Mucosa of descending colon (tissue), 3 donors: ENCODE measurements around the gene AQR. TPM values are rescaled to one million over a fixed set of nuclear protein-coding genes. Genes with fewer than 3 reads are reported as not detected.

Experiments used
- ATAC-seq: fragments of 200-7000 bp; cut with Tn5 transposase; one replicate; pipeline ENCODE4 v1.9.1; 2020; ENCODE audit warnings: mild to moderate bottlenecking, moderate library complexity
- DNase-seq, 3 donors: peaks; one replicate each; pipeline ENCODE4 v3.0.0-alpha.2; 2020
- H3K36me3 ChIP-seq: fragments of 200-600 bp; one replicate; pipeline ENCODE4 v1.8.0; 2021; ENCODE audit warnings: low read depth, mild to moderate bottlenecking
- H3K4me1 ChIP-seq: fragments of 200-600 bp; one replicate; pipeline ENCODE4 v1.8.0; 2021; ENCODE audit warnings: low read depth, mild to moderate bottlenecking
- H3K4me3 ChIP-seq: fragments of 200-600 bp; one replicate; pipeline ENCODE4 v1.8.0; 2021; ENCODE audit warnings: mild to moderate bottlenecking
- H3K9me3 ChIP-seq: fragments of 200-600 bp; one replicate; pipeline ENCODE4 v1.8.0; 2021; ENCODE audit warnings: mild to moderate bottlenecking
- intact Hi-C, 2 donors: fragments of 100-400 bp; cut with DNase I in 1 of 2; cut with micrococcal nuclease in 1 of 2; formaldehyde crosslinking; loops; one replicate each; pipeline versions ENCODE4 v1.11.0 to v1.11.1; 2022; cut with DNase I, micrococcal nuclease
- total RNA-seq, 3 donors: library from RNA; stranded (reverse); fragmentation: NEBNext Ultra II Directional in 2 of 3; extraction: Animal tissue kit (Norgen Biotek cat#: 25700) in 2 of 3; gene quantifications; one replicate each; pipeline versions ENCODE4 v1.2.1 to v1.2.4, GENCODE V29; 2021 to 2023
- TF ChIP-seq, protein P1 (sequence below): fragments of 200-600 bp; IDR thresholded peaks from one replicate; pipeline ENCODE4 v1.8.0; 2022; ENCODE audit warnings: antibody characterized with exemption, mild to moderate bottlenecking
- donor health status: DM: no; HTN: no; CAD: no; lungs with moderate emphysema.
- donor health status: DM: no; HTN: no; CAD: no.
- donor health status: DM: no; HTN: yes; CAD: no.

The AQR gene
- total RNA-seq, 3 donors from 2014 or later = 25.1 to 26.6 (median 26.4) TPM

DNA sequence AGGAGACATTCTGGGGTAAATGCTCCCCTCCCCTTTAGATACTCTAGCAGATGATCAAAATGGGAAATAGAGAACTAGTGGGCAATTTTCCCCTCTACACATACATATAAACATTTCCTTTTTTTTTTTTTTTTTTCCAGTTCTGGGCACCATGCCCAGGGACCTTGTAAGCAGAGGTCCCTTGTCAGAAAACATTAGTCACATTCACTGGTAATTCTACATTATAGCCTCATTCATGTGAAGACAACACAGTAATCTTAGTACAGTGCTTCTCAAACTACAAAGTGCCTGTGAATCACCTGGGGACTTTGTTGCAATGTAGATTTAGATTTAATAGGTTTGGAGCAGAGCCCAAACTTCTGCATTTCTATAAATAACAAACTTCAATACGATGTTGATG is 114.1 kb downstream of the AQR start:
- no peak overlapping the region for H3K4me3 ChIP-seq
- no peaks in the 10 kb centered on the region for H3K9me3 ChIP-seq
- TF ChIP-seq, protein P1, sequence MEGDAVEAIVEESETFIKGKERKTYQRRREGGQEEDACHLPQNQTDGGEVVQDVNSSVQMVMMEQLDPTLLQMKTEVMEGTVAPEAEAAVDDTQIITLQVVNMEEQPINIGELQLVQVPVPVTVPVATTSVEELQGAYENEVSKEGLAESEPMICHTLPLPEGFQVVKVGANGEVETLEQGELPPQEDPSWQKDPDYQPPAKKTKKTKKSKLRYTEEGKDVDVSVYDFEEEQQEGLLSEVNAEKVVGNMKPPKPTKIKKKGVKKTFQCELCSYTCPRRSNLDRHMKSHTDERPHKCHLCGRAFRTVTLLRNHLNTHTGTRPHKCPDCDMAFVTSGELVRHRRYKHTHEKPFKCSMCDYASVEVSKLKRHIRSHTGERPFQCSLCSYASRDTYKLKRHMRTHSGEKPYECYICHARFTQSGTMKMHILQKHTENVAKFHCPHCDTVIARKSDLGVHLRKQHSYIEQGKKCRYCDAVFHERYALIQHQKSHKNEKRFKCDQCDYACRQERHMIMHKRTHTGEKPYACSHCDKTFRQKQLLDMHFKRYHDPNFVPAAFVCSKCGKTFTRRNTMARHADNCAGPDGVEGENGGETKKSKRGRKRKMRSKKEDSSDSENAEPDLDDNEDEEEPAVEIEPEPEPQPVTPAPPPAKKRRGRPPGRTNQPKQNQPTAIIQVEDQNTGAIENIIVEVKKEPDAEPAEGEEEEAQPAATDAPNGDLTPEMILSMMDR = no peak
- intact Hi-C loops = no loop called here
- ATAC-seq (no peak), DNase-seq (no peak)
- no peaks in the 10 kb centered on the region for H3K36me3 ChIP-seq
- no peaks in the 10 kb centered on the region for H3K4me1 ChIP-seq

DNA sequence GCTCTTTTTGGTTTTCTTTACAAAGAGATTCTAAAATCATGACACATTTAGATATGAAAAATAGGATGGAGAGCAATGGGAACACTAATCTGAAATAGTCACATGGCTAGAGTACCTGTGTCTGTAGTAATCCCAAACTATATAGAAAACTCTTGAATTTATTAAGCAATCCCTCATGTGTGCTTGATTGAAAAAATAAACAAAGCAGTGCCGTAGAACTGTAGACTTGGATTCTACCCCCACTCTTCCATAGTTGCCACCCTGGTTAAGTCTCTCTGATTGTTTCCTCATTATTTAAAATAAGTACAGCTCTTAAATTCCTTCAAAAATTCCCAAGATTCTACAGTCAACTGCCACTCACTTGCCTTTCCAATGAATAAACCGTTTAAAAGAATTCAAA is 115.3 kb downstream of the AQR start:
- no peaks in the 10 kb centered on the region for H3K36me3 ChIP-seq
- intact Hi-C loops = no loop called here
- no peak overlapping the region for H3K4me3 ChIP-seq
- ATAC-seq = no peak
- no peak for DNase-seq
- H3K9me3 ChIP-seq = no peaks in the 10 kb centered on the region
- no peaks in the 10 kb centered on the region for H3K4me1 ChIP-seq
- TF ChIP-seq, protein P1 = no peak

DNA sequence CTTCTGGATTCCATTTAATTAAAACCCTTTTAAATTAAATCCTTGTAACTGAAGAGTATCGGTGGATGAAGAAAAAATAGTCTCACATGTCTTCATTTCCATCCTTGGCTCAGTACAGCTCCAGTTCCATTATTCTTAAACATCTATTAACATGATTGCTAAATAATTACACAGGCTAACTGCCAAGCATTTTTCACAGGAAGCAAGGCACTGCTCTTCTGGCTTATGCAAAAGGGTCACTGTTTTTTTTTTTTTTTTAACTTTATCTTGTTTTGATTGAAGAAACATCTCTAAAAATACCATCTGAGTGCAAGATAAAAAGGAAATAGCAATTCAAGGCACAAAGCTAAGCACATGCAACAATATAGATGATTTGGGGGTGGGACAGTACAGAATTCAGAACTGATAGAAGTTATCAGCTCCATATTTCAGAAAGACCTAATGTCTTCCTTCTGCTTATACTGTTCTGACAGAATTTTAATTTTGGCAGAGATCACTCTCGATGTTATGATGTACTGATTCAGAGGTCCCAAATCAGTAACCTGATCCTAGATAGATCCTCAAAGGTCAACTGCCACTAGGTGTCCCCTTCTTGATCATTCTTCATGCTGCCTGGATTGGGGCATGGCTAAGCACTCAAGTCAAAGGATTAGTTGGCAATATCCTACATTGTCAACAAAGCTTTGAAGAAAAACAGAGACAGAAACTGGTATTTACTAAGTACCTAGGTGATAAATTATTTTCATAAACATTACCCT is 116.4 kb downstream of the AQR start:
- H3K36me3 ChIP-seq = no peaks in the 10 kb centered on the region
- no peaks in the 10 kb centered on the region for H3K4me1 ChIP-seq
- DNase-seq (no peak), ATAC-seq (no peak)
- H3K4me3 ChIP-seq = no peak overlapping the region
- intact Hi-C loops = no loop called here
- H3K9me3 ChIP-seq = no peaks in the 10 kb centered on the region
- TF ChIP-seq, protein P1 = no peak

DNA sequence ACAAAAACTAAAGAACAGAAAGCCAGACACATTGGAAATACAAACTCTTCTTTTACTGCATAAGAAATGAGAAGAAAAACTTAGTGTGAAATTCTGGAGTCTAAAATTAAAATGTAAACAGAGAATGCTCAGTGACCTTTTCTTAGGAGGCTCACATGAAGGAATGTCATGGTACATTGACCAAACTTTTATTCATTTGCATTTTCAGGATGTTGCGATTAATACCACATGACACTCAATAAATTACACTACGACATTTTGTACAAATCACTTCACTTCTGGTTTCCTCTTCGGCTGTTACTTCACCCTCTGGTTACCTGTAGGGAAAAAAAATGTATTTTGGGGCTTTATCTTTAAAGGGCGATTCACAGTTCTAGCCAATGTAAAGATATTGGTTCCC is 117.8 kb downstream of the AQR start:
- H3K36me3 ChIP-seq = no peaks in the 10 kb centered on the region
- no peak overlapping the region for H3K4me3 ChIP-seq
- no peaks in the 10 kb centered on the region for H3K9me3 ChIP-seq
- TF ChIP-seq, protein P1 = no peak
- no peak for DNase-seq
- intact Hi-C loops = no loop called here
- H3K4me1 ChIP-seq = no peaks in the 10 kb centered on the region
- ATAC-seq = no peak

DNA sequence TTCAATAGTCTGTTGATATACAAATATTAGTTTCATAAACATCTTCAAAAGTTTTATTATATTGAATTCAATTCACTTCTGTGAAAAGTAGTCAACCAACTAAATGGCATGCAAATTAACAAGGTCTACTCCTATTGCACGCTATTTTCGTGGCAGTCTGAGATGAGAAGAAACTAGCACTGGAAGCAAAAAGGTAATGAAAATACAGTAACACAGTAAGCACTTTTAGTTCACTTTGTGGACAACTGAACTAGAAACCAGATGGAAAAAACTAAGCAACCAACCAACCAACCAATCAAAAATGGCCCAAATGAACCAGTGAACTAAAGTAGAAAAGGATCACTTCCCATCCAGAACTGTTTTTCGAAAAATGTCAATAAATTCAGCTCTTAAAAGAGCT is 118.5 kb downstream of the AQR start:
- TF ChIP-seq, protein P1 = no peak

DNA sequence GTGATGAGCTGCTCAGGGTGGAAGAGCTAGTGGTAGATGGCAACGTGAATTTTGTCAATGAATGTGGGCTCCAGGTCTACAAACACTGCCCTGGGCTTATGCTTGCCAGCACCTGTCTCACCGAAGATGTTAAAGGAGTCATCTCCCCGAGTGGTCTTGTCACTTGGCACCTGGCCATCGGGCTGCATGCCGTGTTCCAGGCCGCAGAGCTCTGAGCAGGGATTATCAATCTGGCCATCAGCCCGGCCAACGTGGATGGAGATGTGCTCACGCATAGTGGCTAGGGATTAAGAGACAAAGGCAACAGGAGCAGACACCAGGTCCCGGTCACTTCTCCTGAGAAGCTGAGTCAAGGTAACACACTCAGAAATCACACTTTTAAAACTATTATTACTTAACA is 119.4 kb downstream of the AQR start:
- Histone ChIP-seq H3K4me1 (no peaks in the 10 kb centered on the region), H3K36me3 (no peaks in the 10 kb centered on the region), H3K9me3 (no peaks in the 10 kb centered on the region), H3K4me3 (no peak overlapping the region)
- DNase-seq (no peak), ATAC-seq (no peak)
- intact Hi-C loops = no loop called here
- TF ChIP-seq, protein P1 = no peak

More for the DNA sequence above, 118.5 kb downstream of the AQR start:
- no peaks in the 10 kb centered on the region for H3K9me3 ChIP-seq
- H3K36me3 ChIP-seq = no peaks in the 10 kb centered on the region
- no peaks in the 10 kb centered on the region for H3K4me1 ChIP-seq
- ATAC-seq = no peak
- no peak overlapping the region for H3K4me3 ChIP-seq
- DNase-seq = no peak
- intact Hi-C loops = no loop called here
